ENCODE measurements around the gene RTP5.
"Not testable (repeated sequence)": the region's sequence is repeated elsewhere in the genome, so short reads cannot be mapped to it uniquely, and the experiment has no call there.

RTP5 gene

GRCh38 chr2:241871538-241872312 is 2.2 kb downstream of the RTP5 start:
- FAIRE-seq = no peak

DNA sequence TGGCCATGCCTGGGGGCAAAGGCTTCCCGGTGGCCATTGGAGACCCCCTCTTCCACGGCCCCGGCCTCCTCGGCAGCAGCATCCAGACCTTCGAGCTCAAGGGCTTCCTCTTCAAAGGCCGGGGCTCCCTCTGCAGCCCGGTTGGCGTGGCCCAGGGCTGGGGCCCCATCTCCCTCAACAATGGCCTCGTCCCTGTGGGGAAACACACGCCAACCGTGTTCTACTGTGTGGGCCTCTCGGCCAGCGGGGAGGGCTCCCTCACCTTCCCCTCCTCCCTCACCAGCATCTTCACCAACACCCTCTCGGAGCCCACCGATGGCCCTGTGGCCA is 2.7 kb downstream of the RTP5 start:
- no peak for FAIRE-seq

- no peak for FAIRE-seq
Measured at GRCh38 chr2:241873081-241873802, 3.7 kb downstream of the RTP5 start.

DNA sequence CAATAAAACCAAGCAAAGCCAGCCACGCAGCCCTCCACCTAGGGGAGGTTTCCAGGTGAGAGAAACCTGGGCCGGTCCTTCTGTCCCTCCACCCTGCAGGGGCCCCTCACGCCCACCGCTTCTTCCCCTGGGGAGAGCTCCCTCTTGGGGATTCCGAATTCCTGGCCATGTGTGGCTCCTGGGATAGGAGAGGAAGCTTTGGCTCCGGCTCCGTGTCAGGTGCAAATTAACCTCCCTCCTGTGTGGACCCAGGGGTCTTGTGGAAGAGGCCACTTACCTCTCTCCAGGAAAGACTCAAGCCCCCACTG is 4.2 kb downstream of the RTP5 start:
- no peak for FAIRE-seq

DNA sequence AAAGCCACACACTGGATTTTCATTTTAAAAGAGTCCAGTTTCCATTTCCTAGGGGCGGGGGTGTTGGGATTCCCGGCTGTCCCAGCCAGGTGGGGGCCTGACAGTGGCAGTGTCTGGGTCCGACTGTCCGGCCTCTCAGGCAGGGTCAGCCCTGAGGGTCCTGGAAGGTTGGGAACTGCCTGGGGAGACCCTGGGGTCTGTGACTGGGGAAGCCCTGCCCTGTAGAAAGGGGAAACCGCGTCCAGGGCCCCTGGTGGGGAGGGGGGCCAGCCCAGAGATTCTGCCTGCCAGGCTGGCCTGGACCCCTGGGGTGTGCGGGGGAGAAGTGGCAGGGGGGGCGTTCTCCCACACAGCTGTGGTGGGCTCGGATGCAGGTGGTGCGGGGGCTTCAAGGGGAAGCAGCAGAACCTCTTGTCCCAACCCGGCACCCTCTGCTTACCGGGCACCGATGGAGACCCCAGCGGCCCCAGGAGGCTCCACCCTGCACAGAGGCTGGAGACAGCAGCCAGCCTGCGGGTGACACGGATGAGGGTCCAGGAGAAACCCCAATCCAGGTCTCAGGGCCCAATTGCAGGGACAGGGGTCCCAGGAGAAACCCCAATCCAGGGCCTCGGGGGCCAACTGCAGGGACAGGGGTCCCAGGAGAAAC is 4.9 kb downstream of the RTP5 start:
- FAIRE-seq = no peak

GRCh38 chr2:241875754-241876527 is 6.4 kb downstream of the RTP5 start:
- FAIRE-seq = not testable (repeated sequence)

DNA sequence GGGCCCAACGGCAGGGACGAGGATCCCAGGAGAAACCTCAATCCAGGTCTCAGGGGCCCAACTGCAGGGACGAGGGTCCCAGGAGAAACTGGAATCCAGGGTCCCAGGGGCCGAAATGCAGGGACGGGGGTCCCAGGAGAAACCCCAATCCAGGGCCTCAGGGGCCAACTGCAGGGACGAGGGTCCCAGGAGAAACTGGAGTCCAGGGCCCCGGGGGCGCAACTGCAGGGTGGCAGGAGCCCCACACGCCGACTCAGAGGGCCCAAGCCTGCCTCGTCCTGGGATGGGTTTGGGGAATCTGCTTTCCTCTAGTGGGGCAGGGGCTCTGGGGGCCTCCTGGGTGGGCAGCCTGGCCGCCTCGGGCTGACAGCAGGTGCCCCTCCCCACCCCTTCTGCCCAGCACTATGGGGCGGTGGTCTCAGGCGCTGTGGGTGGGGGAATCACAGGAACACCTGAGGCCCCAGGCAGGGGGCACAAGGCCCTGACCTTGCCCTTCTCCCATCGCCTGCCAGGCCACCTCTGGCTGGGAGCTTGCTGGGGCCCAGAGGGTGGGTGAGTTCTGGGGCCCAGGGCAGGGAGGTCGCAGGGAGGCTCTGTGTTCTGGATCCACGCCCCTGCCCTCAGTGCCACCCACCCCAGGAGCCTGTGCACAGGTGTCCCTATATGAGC is 7.1 kb downstream of the RTP5 start:
- FAIRE-seq = no peak

GRCh38 chr2:241877197-241877685 is 7.7 kb downstream of the RTP5 start:
- FAIRE-seq = no peak

DNA sequence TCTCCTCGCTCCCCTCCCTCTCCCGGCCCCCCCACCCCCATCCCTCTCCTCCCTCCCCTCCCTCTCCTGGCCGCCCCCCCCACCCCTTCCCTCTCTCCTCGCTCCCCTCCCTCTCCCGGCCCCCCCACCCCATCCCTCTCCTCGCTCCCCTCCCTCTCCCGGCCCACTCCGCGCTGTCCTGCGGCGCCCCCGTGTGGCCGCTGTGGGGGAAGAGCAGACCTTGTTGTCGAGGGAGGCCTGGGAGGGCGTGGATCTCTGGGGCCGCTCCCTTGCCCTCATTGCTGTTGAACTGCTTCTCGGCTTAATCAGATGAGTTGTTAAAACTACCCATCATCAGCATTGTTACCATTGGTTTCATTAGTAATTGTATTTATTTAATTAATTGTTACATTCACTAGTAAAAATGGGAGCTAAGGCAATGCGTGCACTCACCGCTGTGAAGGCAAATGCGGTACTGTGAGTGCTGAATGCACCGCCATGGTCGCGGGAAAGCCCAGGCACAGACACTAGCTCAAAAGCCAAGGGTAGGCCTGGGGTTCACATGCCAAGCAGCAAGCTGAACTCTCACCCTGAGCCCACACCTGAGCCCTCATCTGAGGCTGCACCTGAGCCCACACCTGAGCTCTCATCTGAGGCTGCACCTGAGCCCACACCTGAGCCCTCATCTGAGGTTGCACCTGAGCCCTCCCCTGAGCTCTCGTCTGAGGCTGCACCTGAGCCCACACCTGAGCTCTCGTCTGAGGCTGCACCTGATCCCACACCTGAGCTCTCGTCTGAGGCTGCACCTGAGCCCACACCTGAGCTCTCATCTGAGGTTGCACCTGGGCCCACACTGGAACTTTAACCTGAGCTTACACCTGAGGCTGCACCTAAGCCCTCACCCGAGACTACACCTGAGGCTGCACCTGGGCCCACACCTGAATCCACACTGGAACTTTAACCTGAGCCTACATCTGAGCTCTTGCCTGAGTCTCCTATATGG is 8.8 kb downstream of the RTP5 start:
- FAIRE-seq = no peak

DNA sequence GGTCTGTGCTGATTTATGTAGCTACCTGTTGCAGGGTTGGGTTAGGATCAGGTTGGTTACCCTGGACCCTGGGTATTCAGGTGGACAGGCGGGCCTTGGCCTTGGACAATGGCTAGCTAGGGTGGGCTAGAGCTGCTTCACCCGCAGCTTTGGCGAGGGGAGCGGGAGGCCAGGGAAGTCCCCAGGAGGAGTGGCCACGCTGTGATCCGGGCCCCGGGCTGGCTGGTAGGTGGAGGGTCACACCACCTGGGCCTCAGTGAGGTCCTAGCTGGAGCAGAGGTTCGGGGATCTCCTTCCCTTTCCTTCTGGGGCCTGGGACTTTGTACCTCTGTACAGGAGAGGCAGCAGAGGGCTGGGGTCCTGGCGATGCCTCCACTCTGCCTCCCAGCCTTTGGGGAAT is 9.8 kb downstream of the RTP5 start:
- FAIRE-seq = no peak

- no peak for FAIRE-seq
Measured at GRCh38 chr2:241880311-241881073, 11.0 kb downstream of the RTP5 start.

DNA sequence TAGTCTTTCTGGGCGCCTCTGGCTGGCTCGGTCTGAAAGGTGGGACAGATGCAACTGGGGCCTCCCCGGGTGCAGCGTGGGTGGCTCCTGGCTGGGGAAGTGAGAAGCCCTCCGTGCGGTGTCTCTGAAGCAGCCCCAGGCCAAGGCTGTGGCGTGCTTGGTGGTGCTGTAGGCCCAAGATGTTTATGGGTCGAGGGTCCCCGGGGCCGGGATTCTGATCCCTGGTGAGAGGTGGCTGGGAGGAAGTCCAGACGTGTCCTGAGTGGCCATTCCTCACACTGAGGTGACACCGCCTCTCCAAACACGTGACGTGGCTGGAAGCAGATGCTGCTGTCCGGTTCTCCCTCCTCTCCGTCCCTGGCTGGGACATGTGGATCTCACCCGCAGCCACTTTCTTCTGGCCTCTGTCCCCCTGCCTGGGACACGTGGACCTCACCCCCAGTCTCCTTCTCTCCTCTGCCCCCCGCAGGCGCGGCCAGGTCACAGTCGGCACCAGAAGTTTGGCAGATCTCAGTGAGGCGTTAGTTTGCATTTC is 12.6 kb downstream of the RTP5 start:
- FAIRE-seq = no peak

- FAIRE-seq = no peak
Measured at GRCh38 chr2:241884951-241885290, 15.4 kb downstream of the RTP5 start.

GRCh38 chr2:241885291-241885945 is 15.9 kb downstream of the RTP5 start:
- no peak for FAIRE-seq

DNA sequence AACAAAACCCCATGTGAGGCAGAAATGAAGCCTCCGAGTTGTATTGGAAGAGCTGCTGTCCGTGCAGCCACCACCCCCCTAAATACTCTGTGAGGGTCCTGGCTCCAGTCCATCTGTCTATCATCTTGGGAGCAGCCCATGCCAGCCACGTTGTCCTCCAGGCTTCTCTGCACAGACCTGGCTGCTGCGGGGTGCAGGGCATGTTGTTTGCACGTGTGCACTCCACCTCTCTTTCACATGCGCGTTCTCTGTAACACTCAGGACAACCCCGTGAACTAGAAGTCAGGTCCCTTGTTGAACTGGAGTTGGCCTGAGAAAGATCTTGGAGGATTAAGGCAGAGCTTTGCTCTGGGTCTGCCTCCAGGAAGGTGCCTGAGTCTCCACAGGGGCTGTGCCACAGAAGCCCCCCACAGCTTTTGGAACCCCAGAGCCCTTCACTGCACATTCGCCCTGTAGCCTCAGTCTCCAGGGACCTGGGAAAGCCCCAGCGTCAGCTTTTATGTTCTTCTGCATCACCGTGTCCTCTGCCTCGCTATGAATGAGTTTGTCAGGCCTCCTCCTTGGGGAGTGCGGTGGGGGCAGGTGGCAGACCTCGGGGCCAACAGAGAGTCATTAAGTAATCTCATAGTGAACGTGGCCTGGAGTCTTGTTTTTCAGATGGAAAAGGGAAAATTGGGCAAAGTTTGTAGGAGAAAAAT is 16.6 kb downstream of the RTP5 start:
- no peak for FAIRE-seq

DNA sequence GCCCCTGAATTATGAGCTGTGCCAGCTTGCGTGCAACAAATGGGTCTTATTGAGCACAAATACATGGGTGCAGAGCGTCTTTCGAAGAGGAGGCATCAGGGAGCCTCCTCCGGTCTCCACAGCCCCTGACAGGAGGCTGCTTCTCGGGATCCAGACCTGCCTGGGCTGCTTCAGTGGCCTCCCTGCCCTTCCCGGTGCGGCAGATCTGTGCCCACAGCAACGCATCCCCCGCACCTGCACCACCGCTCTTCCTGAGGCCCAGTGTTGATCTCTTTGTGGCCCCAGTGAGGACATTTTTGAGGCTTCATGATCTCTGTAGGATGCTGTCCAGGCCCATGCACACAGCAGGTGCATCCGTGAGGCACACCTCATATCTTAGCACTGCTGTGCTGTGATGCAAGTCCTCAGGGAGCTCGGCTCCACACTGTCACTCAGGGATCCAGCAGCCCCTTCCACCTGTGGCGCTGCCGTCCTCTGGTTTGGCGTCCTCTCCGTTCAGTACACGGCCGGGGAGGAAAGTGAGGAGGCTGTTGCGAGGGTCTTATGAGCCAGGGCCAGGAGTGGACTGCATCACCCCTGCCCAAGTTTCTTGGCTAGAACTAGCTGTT is 17.4 kb downstream of the RTP5 start:
- no peak for FAIRE-seq

- FAIRE-seq = no peak
Measured at GRCh38 chr2:241887806-241888522, 18.4 kb downstream of the RTP5 start.

DNA sequence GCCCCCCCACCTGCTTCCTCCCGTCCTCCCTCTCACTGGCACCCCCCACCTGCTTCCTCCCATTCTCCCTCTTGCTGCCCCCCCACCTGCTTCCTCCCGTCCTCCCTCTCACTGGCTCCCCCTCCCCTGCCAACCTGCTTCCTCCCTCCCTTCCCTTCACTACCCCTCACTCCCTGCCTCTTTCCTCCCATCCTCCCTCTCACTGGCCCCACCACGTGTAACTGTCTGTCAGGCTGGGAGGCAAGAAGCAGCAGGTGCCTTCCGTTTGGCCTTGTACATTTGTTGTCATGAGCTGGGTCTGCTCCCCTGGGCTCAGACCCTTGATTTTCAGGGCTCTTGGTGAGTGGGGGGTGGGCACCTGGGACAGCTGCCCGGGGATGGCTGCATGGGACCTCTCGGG is 19.1 kb downstream of the RTP5 start:
- FAIRE-seq = no peak
